GM12801 (cell line): Measurements from ENCODE around the gene HIVEP2.

Source experiments
- CTCF ChIP-seq: IDR thresholded peaks from one replicate; pipeline ENCODE4 v1.5.1; 2011; ENCODE audit warnings: control low read depth; ENCODE audit not compliant: insufficient read length; ENCODE audit errors: extremely low read depth

Gene HIVEP2

GRCh38 chr6:142943711-142944123 lies 1.3 kb downstream of the HIVEP2 start:
- TF ChIP-seq CTCF = no peak

- TF ChIP-seq CTCF = no peak
These were observed 2.2 kb downstream of the HIVEP2 start for GRCh38 chr6:142942805-142943227.

- TF ChIP-seq CTCF = no peak
These were observed 2.7 kb downstream of the HIVEP2 start for GRCh38 chr6:142942238-142942637.

GRCh38 chr6:142941018-142941417 lies 4.0 kb downstream of the HIVEP2 start:
- no peak for TF ChIP-seq CTCF

GRCh38 chr6:142940487-142940886 lies 4.5 kb downstream of the HIVEP2 start:
- TF ChIP-seq CTCF = no peak

- no peak for TF ChIP-seq CTCF
These were observed 6.5 kb downstream of the HIVEP2 start for GRCh38 chr6:142938510-142938909.

- TF ChIP-seq CTCF = no peak
These were observed 7.0 kb downstream of the HIVEP2 start for GRCh38 chr6:142937986-142938385.
